ENCODE measurements around the gene ZSCAN12. TPM values are rescaled to one million over a fixed set of nuclear protein-coding genes. Genes with fewer than 3 reads are reported as not detected.

Gene ZSCAN12
- total and polyA plus RNA-seq, 10 of the 15 experiments (the other 5 are each of a cell fraction or from before 2014, with no cell fraction given), result 1.2 to 12.2 (median 7.4) TPM

GRCh38 chr6:28384143-28384533 is 15.4 kb downstream of the ZSCAN12 start:
- 0 out of 2 replicates have a peak overlapping the region, but pooled peaks have one; percentile 73 for H3K4me2 ChIP-seq (ENCODE audit: control insufficient read depth, insufficient read depth)
- H3K9me3 ChIP-seq (replicated peaks; ENCODE audit: control insufficient read depth, insufficient read depth, low read length), result peaks cover 1% of the 10 kb centered on the region
- ChIA-PET RAD21 (ENCODE audit: unreplicated experiment) (interaction anchor here (0.8 to 2.5 kb wide), 7 partner anchors 28 to 258 kb away, joined by 3 to 26 read pairs (median 7); partner anchors contain the start of genes ZKSCAN3, ZKSCAN4 and ZSCAN26), CTCF (interaction anchor here (0.6 to 5.6 kb wide), 12 partner anchors 12 to 487 kb away, joined by 3 to 59 read pairs (median 5); partner anchors contain the start of genes ZKSCAN3 and ZSCAN12), SMC1A (ENCODE audit: uncharacterized antibody, unreplicated experiment) (interaction anchor here (0.5 to 5.5 kb wide), 12 partner anchors 12 to 232 kb away, joined by 3 to 35 read pairs (median 4); partner anchors contain the start of gene ZKSCAN3), POLR2A (interaction anchor here (0.9 to 2.5 kb wide), 5 partner anchors 11 to 259 kb away, joined by 3 to 7 read pairs (median 7); partner anchors contain the start of genes ZKSCAN8, ZSCAN12 and ZSCAN16)
- no peaks in the 10 kb centered on the region for H3K27me3 ChIP-seq (replicated peaks in 1 of 2; ENCODE audit: control insufficient read depth in 2 of 2, insufficient read depth in 2 of 2, low read length in 1 of 2)
- no TSS peak for BruUV-seq (replicated peaks)
- no peak for FAIRE-seq
- peaks cover 4 to 16% of the 10 kb centered on the region in 2 experiments; a peak in 3 of 4 replicates for H3K36me3 ChIP-seq (ENCODE audit: control insufficient read depth in 2 of 2, insufficient read depth in 2 of 2, low read length in 1 of 2)
- no peaks in the 10 kb centered on the region for H3K4me1 ChIP-seq (ENCODE audit: control insufficient read depth, insufficient read depth, low read length)
- no peak for DNase-seq (ENCODE audit: low read depth, low spot score)
- no peaks in the 10 kb centered on the region for H4K20me1 ChIP-seq (ENCODE audit: control insufficient read depth, insufficient read depth)
- ATAC-seq, result no peak
- TF ChIP-seq ZNF24 (IDR thresholded peaks at IDR 0.05), result no peak
- no peak for TF ChIP-seq YBX1 (IDR thresholded peaks at IDR 0.05)
- peak; percentile 32; the same call in 1 of the 2 replicates for TF ChIP-seq ATF7 (IDR thresholded peaks at IDR 0.05; ENCODE audit: low read depth)
- TF ChIP-seq MAX (IDR thresholded peaks at IDR 0.05; ENCODE audit: low read depth, low read length), result no peak
- in situ Hi-C loops (cut with MboI) (no loop called here), intact Hi-C loops (cut with micrococcal nuclease; ENCODE audit: unreplicated experiment) (no loop called here)
- H3K4me3 ChIP-seq, result no peak overlapping the region
- WGBS (ENCODE audit: insufficient coverage, insufficient replicate concordance, low lambda C conversion rate, missing lambda C conversion rate), result 95% methylated on average over 2 of the region's 2 CpGs
- no peak overlapping the region for H2AFZ ChIP-seq (ENCODE audit: control insufficient read depth, low read depth, low read length)
- no peaks in the 10 kb centered on the region; the same call in 1 of the 2 replicates for H3K79me2 ChIP-seq (ENCODE audit: control insufficient read depth, insufficient read depth, low read length)
- H3K27ac ChIP-seq (ENCODE audit: control insufficient read depth, insufficient read depth), result no peak overlapping the region
- no peak overlapping the region for H3K9ac ChIP-seq (ENCODE audit: control insufficient read depth, insufficient read depth, low read length)

Measured in GM12878 (cell line).